ENCODE results near the gene THEM4.

DNA sequence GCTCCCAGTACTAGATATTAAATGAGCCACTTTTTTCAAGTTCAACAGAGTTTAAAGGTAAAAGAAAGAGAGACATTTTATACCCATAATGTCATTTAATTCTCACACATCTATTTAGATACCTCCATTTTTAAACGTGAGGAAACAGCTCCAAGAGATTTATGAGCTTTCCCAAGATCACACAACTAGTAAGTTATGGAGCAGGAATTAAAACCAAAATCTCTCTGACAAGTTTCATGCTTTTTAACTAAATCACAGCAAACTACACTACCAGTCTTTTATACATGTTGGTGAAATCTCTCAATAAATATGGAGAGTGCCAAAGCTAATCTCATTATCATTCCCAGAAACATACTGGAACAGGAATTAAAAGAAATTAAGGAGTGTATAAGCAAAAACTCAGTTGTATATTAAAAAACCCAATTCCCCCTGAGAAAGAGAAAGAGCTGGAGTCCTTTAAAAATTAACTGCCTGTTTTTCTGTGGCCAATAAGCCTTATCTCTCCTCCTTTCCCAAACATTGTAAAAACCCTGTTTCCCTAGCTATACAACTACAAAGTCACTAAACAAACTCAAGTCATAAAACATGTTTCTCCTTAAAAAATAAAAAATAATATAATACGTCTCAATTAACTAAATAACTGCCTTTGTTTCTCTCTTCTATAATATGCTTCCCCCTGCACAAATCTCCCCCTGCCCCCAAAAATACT, 26.7 kb upstream of the THEM4 start:
- TF ChIP-seq, protein P1, sequence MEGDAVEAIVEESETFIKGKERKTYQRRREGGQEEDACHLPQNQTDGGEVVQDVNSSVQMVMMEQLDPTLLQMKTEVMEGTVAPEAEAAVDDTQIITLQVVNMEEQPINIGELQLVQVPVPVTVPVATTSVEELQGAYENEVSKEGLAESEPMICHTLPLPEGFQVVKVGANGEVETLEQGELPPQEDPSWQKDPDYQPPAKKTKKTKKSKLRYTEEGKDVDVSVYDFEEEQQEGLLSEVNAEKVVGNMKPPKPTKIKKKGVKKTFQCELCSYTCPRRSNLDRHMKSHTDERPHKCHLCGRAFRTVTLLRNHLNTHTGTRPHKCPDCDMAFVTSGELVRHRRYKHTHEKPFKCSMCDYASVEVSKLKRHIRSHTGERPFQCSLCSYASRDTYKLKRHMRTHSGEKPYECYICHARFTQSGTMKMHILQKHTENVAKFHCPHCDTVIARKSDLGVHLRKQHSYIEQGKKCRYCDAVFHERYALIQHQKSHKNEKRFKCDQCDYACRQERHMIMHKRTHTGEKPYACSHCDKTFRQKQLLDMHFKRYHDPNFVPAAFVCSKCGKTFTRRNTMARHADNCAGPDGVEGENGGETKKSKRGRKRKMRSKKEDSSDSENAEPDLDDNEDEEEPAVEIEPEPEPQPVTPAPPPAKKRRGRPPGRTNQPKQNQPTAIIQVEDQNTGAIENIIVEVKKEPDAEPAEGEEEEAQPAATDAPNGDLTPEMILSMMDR (IDR thresholded peaks at IDR 0.05): no peak
- no peak for TF ChIP-seq POLR2A (IDR thresholded peaks at IDR 0.05)

Data from heart left ventricle (tissue), 13 donors.